OCI-LY3 (cell line): ENCODE measurements around the gene LMO2.

Experiments
- CTCF ChIP-seq: fragments of 200-600, 300-600 bp; sonication (generic); IDR thresholded peaks from 2 replicates; pipeline ENCODE4 v1.5.1; 2014; ENCODE audit warnings: antibody characterized with exemption, low read length, low read depth
- EZH2phosphoT487 ChIP-seq: fragments of 200-600 bp; shearing (Covaris generic); IDR thresholded peaks from 2 replicates; pipeline ENCODE4 v1.6.1; 2018; ENCODE audit warnings: antibody characterized with exemption, mixed run types, low read depth

- TF ChIP-seq CTCF (no peak), EZH2phosphoT487 (no peak)
Measured at GRCh38 chr11:33889821-33890378, 2.0 kb downstream of the LMO2 start.
